SJSA1 (cell line): ENCODE measurements around the gene MANF. TPM values are rescaled to one million over a fixed set of nuclear protein-coding genes. Genes with fewer than 3 reads are reported as not detected.
A peak's percentile ranks its signal among the peaks of the same experiment; 100 is the strongest.

Experiments
- DNase-seq, 2 experiments: peaks; one replicate each; pipeline ENCODE4 v3.0.0-alpha.2; 2015 to 2020; ENCODE audit warnings: low spot score in 2 of 2, low read depth in 1 of 2
- H3K27ac ChIP-seq: fragments of 250-450 bp; sonication (Bioruptor Pico); 2 replicates; pipeline ENCODE4 v1.5.1; 2020; ENCODE audit warnings: mild to moderate bottlenecking, moderate library complexity
- H3K27me3 ChIP-seq: fragments of 250-450 bp; sonication (Bioruptor Pico); replicated peaks from 2 replicates; pipeline ENCODE4 v1.5.1; 2020; ENCODE audit warnings: mild to moderate bottlenecking, moderate library complexity
- H3K36me3 ChIP-seq: fragments of 250-450 bp; sonication (Bioruptor Pico); 2 replicates; pipeline ENCODE4 v1.5.1; 2020; ENCODE audit warnings: mild to moderate bottlenecking
- H3K4me1 ChIP-seq: fragments of 250-450 bp; sonication (Bioruptor Pico); replicated peaks from 2 replicates; pipeline ENCODE4 v1.6.1; 2021; ENCODE audit warnings: mild to moderate bottlenecking
- H3K4me3 ChIP-seq: fragments of 250-450 bp; sonication (Bioruptor Pico); 2 replicates; pipeline ENCODE4 v1.5.1; 2020; ENCODE audit warnings: mild to moderate bottlenecking
- H3K9me3 ChIP-seq: fragments of 250-450 bp; sonication (Bioruptor Pico); replicated peaks from 2 replicates; pipeline ENCODE4 v1.5.1; 2020; ENCODE audit warnings: mild to moderate bottlenecking
- total RNA-seq: library from RNA; depleted of rRNA; stranded (reverse); fragments of >200 nt; shearing (Covaris generic); gene quantifications from 2 replicates; pipeline ENCODE4 v1.2.3, GENCODE V29; 2014

MANF gene
- total RNA-seq, 1 experiment from 2014 or later: 161 TPM

GRCh38 chr3:51389423-51390183, 4.5 kb downstream of the MANF start:
- peaks cover 88% of the 10 kb centered on the region for H3K36me3 ChIP-seq
- no peaks in the 10 kb centered on the region for H3K27me3 ChIP-seq
- no peak overlapping the region for H3K4me3 ChIP-seq
- no peak overlapping the region for H3K27ac ChIP-seq
- peaks cover 33% of the 10 kb centered on the region for H3K4me1 ChIP-seq
- DNase-seq: peak in 1 of 2 experiments; percentile 36
- H3K9me3 ChIP-seq: peaks cover 12% of the 10 kb centered on the region

- Histone ChIP-seq H3K4me1 (peaks cover 33% of the 10 kb centered on the region), H3K27ac (no peak overlapping the region), H3K36me3 (peaks cover 95% of the 10 kb centered on the region), H3K9me3 (peaks cover 12% of the 10 kb centered on the region), H3K4me3 (peak overlapping the region; percentile 98), H3K27me3 (no peaks in the 10 kb centered on the region)
- DNase-seq: no peak
These were observed 5.4 kb downstream of the MANF start for GRCh38 chr3:51390246-51391074.

GRCh38 chr3:51391075-51391565, 6.0 kb downstream of the MANF start, which contains the start of gene RBM15B:
Gene RBM15B, plus strand, starts transcription at chr3:51391285. Its CDS starts 115 bp downstream, at chr3:51391400.
- Histone ChIP-seq H3K9me3 (peaks cover 12% of the 10 kb centered on the region), H3K27me3 (no peaks in the 10 kb centered on the region), H3K4me1 (peaks cover 28% of the 10 kb centered on the region), H3K27ac (peak within 1 kb of the TSS; percentile 93), H3K4me3 (peak within 1 kb of the TSS; percentile 98), H3K36me3 (peaks cover 96% of the 10 kb centered on the region)
- peak; percentile 72 to 96 for DNase-seq

- Histone ChIP-seq H3K4me3 (peak overlapping the region; percentile 98), H3K27ac (peak overlapping the region; percentile 93), H3K9me3 (peaks cover 12% of the 10 kb centered on the region), H3K36me3 (peaks cover 96% of the 10 kb centered on the region), H3K27me3 (no peaks in the 10 kb centered on the region), H3K4me1 (peaks cover 23% of the 10 kb centered on the region)
- peak in 1 of 2 experiments; percentile 33 for DNase-seq
These were observed 6.7 kb downstream of the MANF start for GRCh38 chr3:51391566-51392354.

GRCh38 chr3:51392355-51393133, 7.5 kb downstream of the MANF start:
- Histone ChIP-seq H3K9me3 (peaks cover 12% of the 10 kb centered on the region), H3K27me3 (no peaks in the 10 kb centered on the region), H3K4me3 (peak overlapping the region; percentile 98), H3K4me1 (peaks cover 23% of the 10 kb centered on the region), H3K36me3 (peaks cover 96% of the 10 kb centered on the region), H3K27ac (no peak overlapping the region)
- DNase-seq: peak in 1 of 2 experiments; percentile 38

- Histone ChIP-seq H3K27me3 (no peaks in the 10 kb centered on the region), H3K4me3 (no peak overlapping the region), H3K36me3 (peaks cover 93% of the 10 kb centered on the region), H3K4me1 (peaks cover 23% of the 10 kb centered on the region), H3K9me3 (peaks cover 12% of the 10 kb centered on the region), H3K27ac (no peak overlapping the region)
- no peak for DNase-seq
These were observed 8.0 kb downstream of the MANF start for GRCh38 chr3:51393134-51393495.

- DNase-seq: peak in 1 of 2 experiments; percentile 28
- Histone ChIP-seq H3K27me3 (no peaks in the 10 kb centered on the region), H3K4me1 (peaks cover 23% of the 10 kb centered on the region), H3K27ac (no peak overlapping the region), H3K9me3 (peaks cover 12% of the 10 kb centered on the region), H3K36me3 (peaks cover 90% of the 10 kb centered on the region), H3K4me3 (no peak overlapping the region)
These were observed 8.5 kb downstream of the MANF start for GRCh38 chr3:51393564-51393963.

GRCh38 chr3:51394541-51394940, 9.4 kb downstream of the MANF start:
- no peak overlapping the region for H3K27ac ChIP-seq
- peaks cover 88% of the 10 kb centered on the region for H3K36me3 ChIP-seq

GRCh38 chr3:51395493-51396213, 10.6 kb downstream of the MANF start:
- H3K9me3 ChIP-seq: peaks cover 12% of the 10 kb centered on the region
- H3K27ac ChIP-seq: no peak overlapping the region
- peaks cover 17% of the 10 kb centered on the region for H3K4me1 ChIP-seq
- peaks cover 85% of the 10 kb centered on the region for H3K36me3 ChIP-seq
- DNase-seq: no peak
- H3K4me3 ChIP-seq: no peak overlapping the region
- H3K27me3 ChIP-seq: no peaks in the 10 kb centered on the region

More at GRCh38 chr3:51394541-51394940, 9.4 kb downstream of the MANF start:
- DNase-seq: no peak
- Histone ChIP-seq H3K9me3 (peaks cover 12% of the 10 kb centered on the region), H3K27me3 (no peaks in the 10 kb centered on the region), H3K4me3 (no peak overlapping the region), H3K4me1 (peaks cover 23% of the 10 kb centered on the region)

- no peak for DNase-seq
- no peak overlapping the region for H3K27ac ChIP-seq
- H3K27me3 ChIP-seq: no peaks in the 10 kb centered on the region
- peaks cover 11% of the 10 kb centered on the region for H3K9me3 ChIP-seq
- no peak overlapping the region for H3K4me3 ChIP-seq
- H3K4me1 ChIP-seq: peaks cover 15% of the 10 kb centered on the region
- peaks cover 80% of the 10 kb centered on the region for H3K36me3 ChIP-seq
These were observed 11.3 kb downstream of the MANF start for GRCh38 chr3:51396401-51396800.

GRCh38 chr3:51397392-51397791, 12.3 kb downstream of the MANF start:
- Histone ChIP-seq H3K36me3 (peaks cover 70% of the 10 kb centered on the region), H3K27me3 (no peaks in the 10 kb centered on the region), H3K27ac (no peak overlapping the region), H3K4me1 (peaks cover 6% of the 10 kb centered on the region), H3K4me3 (no peak overlapping the region), H3K9me3 (peaks cover under 1% of the 10 kb centered on the region; the same call in 1 of the 2 replicates)
- DNase-seq: no peak

GRCh38 chr3:51398595-51399310, 13.7 kb downstream of the MANF start:
- Histone ChIP-seq H3K27me3 (no peaks in the 10 kb centered on the region), H3K9me3 (no peaks in the 10 kb centered on the region), H3K4me1 (peaks cover 3% of the 10 kb centered on the region; the same call in 1 of the 2 replicates), H3K4me3 (no peak overlapping the region), H3K27ac (no peak overlapping the region), H3K36me3 (peaks cover 66% of the 10 kb centered on the region)
- no peak for DNase-seq
